Dermis blood vessel endothelial cell (primary cell): ENCODE data around the gene TCERG1L. TPM values are rescaled to one million over a fixed set of nuclear protein-coding genes. Genes with fewer than 3 reads are reported as not detected.

ENCODE experiments used
- DNase-seq: peaks from one replicate; pipeline ENCODE4 v3.0.0; 2010
- total RNA-seq: library from RNA; depleted of rRNA; stranded (reverse); fragments of >200 nt; gene quantifications from 2 replicates; pipeline ENCODE4 v1.2.3, GENCODE V29; 2014

Gene TCERG1L
- total RNA-seq, 1 donor from 2014 or later = not detected

DNA sequence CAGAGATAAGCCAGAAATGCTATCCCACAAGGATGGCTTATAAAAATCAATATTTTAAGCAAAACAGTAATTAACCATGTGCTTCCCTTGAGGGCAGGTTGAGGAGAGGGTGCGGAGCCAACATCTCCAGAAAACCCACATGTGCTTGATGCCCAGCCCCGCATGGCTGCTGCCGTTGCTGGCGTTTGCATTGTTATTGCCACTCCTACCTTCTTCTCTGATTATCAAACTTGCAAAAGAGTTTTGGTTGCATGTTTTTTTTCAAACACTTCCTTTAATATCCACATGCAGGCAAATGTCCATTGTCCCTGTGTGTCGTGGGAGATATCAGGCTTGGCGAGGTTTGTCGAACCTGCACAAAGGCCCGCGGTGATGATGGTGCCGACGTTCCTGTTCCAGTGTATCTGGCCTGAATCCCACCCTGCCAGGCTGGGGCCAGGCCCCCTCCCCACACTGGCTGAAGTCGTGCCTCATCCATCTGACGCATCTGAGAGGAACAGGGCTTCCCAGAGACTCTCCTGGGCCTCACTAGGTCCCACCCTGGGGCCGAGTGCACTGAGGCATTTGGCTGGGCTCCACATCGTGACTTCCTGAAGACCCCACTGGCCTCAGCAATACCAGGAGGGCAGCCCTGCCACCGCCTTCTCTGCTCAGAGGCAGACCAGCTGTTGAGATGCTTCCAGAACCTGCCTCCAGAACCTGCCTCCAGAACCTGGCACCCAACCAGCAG, 40.9 kb downstream of the TCERG1L start:
- DNase-seq = no peak

DNA sequence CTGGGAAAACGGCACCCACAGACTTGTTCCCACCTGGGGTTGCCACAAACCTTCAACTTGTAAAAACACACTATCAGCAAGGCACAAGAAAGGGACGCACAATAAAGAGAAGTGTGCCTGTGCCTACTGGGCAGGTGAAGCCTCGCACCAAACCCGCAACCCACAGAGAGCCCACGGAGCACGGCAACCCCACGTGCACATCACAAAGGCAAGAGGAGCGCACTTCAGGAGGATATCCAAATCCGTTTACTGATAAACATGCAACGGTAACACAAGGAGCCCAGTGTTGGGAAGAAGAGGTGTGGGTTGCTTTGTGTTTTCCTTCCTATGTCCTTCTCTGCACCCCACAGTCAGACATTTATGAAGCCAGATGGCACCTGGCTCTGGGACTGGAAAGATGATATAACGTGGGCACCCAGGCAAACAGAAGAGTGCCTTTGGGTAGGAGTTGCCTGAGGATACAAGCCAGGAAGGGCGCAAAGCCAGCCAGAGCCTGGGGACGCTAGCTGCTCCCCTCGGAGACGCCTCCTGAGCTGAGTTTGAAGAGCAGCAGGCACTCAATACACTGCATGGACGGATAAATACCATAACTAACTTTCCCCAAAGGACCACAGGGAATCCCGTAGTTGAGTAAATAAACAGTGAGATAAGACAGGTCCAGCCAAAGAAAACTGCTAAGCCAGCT, 41.6 kb downstream of the TCERG1L start:
- no peak for DNase-seq

DNA sequence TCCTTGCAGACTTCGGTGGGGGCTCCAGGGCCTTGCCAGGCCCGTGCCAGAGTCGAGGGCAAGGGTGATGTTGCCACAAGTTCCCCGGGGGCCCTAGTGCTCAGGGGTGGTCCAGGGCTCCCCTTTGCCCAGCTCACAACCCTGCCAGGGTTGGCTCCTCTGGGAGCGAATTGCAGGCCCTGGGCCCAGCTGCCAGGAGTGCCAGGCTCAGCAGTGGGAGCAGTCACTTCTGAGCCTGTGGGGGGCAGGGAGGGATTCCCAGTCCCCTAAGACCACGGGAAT, 43.8 kb downstream of the TCERG1L start:
- no peak for DNase-seq

DNA sequence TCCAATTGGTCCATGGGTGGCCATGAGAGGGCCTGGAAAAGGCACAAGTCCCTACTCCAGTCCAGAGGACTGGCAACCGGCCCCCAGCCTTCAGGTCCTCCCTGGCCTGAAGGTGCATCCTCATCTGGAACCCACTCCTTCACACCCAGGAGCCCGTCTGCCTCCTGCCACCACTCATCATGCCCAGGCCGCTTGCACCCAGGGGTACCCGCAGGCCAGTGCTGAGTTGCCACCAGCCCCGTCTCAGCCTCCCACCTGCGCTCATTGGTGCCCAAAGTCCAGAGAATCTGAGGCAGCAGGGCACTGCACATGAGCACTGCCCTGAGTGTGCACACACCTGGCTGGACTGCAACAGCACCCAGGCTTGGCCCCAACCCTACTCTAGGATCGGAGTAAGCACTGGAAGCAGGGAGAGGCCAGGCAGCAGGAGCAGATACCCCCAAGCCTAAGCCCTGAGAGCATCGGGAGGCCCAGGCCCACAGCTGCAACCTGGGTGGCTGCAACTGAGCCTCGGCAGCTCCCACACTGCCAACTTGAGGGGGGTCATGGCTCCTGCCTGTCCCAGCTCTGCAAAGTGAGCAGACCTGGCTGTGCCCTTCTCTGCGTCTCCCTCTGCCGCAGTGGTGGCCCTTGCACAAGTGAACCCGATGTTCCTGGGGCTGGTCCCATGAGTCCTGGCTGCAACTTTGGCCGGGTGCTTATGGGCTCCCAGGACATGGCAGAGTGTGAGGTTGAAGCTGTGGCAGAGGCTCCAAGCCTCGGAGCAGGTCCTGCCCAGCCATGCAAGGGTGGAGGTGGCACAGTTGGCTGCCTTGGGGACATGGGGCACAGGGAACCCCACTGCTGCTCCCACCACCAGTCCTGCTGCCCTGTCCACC, 44.3 kb downstream of the TCERG1L start:
- DNase-seq = no peak

DNA sequence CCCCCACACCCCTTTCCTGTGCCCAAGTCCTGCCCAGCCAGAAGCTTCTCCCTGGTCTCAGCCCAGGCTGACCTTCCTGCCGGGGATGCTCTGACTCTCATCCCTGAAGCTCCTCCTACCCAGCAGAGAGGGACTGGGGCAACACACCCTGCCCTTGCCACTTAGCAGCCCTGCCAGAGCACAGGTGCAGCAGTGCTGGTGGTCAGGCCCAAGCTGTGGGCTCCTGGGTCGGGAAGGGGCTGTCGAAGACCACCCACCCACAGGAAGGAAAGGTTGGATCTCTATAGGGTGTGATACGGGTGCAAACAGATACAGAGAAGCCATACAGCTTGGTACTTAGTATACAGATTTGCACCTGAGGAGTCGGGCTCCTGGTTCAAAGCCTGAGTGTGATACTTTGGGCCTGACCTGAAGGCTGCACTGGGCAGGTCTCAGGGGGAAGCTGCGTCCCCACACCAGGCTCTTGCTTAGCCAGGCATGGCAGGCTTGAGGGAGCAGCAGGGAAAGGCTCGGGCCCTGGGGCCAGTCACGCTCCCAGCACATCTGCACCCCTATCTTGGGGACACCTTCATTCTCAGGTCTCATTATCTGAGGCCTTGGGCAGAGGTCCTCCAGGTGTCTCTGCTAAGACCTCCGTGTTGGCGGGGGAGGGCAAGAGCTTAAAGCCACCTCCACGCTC, 47.3 kb downstream of the TCERG1L start:
- DNase-seq = no peak

DNA sequence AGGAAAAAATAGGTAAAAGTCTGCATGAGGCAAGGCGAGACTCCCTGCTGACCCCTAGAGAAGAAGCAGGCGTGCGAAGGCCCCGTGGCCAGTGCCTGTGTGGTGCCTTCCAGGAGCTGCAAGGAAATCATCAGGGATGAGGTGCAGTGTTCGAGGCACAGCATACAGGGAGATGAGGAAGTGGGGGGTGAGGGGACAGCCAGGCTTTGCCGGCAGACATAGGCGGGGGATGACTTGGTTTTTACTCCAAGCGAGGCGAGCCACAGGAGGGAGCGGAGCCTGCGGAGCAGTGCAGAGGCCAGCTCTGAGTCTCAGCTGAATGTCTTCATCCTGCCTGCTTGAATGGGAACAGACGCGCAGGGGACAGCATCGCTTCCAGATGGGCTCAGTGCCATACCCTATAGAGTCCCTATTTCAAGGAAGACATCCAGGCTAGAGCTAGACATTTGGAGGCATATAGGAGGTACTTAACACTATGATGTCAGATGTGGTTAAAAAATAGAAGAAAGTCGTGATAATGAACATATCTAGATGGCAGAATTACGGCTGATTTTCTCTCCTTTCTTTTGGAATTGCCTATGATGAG, 49.5 kb downstream of the TCERG1L start:
- no peak for DNase-seq

DNA sequence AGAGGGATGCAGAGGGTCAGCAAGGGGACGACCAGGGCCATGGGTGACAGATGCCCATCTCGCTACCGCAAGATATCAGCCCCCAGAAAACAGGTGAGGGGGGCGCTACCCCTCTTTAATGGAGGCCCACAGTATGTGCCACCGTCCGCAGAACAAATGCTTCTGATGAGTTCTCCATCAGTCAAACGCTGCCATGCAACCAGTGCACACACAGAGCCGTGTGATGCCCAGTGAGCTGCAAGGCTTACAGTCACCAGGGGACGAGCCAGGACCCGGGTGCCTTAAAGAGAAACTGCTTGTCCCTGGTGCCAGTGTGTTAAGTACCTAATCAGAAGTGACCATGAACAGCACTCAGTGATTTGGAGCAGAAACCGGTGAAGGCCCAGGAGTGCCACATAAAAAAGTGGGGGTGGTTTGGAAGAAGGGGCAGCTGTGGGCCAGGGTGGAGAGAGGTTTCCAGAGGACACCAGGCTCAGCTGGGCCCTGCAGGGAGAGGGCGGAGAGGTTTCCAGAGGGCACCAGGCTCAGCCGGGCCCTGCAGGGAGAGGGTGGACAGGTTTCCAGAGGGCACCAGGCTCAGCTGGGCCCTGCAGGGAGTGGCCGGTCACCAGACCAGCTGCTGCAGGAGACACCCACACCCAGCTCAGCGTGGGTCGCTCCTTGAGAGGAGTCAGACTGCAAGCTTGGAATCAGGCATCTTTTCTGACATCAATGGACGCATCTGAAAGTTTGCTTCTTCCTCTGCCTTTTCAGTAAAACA, 50.9 kb downstream of the TCERG1L start:
- DNase-seq = no peak

DNA sequence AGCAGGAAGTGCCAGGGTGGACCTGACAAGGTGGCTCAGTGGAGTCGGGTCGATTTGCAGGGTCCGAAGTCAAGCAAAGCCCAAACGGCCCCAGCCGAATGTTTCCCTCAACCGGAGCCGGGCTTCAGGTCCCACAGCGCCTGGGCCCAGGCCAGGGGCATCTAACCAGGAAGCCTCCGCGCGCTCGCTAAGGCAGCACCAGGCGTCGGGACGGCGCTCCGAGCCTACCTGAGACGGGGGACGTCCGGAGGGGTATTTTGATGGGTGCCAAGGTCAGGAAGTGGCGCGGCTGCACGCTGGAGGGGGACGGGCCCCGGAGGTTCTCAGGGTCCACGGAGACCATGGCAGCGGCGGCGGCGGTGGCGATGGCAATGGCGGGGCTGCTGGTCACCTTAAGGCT, 51.5 kb downstream of the TCERG1L start:
- no peak for DNase-seq

DNA sequence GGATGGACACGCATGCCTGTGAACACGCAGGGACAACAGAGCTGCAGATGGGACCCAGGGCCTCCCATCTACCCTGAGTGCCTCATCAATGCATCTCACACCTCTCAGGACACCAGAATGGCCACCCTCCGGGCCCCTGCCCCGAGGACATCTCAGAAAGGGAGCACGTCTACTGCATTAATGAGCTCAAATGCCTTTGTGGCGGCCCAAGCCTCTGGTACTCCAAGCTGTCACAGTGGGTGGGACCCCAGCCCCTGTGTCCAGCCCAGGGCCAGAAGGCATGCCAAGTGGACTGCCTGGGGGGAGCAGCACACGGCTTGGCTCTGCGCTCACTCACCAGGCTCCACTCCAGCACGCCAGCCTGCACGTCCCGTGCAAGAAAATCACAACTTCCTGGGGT, 52.0 kb downstream of the TCERG1L start:
- DNase-seq = no peak

DNA sequence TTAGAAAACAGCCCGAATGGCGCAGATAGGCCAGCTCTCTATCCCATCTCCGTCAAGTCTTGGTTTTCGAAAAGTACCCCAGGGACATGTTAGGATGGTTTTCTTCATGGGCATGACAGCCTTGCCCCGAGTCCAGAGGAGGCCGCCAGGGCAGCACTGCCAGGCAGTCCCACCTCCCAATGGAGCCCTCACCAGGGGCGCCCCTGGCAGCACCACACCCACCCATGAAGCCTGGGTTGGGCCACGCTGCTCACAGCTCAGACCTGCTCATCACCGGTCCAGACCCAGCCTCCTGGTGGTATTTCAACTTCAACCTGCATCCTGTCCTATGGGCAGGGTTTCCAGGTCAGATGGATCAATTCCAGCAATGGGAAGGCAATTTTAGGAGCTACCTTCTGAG, 53.3 kb downstream of the TCERG1L start:
- no peak for DNase-seq

DNA sequence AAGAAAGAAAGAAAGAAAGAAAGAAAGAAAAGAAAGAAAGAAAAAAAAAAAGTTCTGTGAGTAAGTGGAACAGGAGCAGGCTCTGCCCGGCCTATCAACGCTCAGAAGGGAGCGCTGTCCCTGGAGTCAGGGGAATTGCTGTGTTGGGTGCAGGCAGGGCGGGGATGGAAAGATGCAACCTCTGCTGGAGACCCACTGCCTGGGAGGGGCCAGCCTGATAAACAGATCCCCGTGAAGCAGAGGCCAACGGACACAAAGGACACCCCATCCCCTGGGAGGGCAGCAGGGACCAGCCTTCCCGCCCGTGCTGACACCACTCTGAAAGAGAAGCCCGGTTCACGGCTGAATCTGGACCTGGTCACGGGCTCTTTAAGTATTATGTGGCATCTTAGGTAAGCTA, 54.5 kb downstream of the TCERG1L start:
- no peak for DNase-seq

DNA sequence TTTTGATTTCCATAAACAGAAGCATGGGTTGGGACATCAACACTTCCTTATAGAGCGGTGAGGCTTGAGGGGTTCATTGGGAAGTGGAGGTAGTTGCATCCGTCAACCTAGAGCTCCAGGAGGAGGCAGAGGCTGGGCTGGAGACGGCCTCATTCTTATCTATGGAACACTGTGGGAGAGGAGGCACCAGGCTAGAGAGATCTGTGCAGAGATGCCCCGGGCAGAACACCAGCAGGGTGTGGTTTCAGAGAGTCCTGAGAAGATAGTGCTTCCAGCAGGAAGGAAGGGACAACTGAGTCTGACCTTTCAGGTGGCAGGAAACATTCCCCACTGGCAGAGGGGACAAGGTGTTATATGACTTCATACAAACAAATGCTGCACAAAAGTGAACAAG, 56.7 kb downstream of the TCERG1L start:
- no peak for DNase-seq

DNA sequence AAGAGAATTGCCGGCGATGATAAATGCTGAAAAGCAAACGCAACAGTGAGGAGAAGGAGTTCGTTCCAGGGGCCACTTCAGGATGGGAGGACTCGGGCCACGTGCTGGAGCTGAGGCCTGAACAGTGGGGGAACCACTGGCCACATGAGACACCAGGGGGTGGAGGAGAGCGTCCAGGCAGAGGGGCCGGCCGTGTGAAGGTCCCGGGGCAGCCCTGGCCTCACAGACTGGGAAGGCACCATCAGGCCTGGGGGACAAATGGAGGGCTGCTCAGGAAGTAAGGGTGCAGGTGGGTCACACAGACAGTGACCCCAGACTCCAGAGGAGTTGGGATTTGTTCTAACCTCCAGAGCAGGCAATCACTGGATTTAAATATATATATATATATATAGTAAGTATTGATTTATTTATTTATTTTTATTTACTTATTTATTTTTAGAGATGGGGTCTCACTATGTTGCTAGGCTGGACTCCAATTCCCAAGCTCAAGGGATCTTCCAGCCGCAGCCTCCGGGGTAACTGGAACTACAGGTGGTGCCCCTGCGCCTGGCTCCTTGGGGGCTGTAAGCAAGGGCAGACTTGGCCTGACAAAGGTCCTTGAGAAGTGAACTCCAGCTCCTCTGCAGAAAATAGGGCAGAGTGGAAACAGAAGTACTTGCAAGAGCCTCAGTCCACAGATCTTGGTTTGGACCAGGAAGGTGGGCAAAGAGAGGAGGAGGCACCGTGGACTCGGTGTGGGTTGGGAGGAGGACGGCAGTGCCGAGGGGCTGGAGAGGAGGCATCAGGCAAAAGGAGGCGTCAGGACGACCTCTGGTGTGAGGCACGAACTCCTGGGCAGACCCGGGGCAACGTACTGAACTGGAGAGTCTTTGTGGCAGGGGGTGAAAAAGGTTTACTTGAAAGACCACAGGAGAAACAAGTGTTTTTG, 57.3 kb downstream of the TCERG1L start:
- no peak for DNase-seq

DNA sequence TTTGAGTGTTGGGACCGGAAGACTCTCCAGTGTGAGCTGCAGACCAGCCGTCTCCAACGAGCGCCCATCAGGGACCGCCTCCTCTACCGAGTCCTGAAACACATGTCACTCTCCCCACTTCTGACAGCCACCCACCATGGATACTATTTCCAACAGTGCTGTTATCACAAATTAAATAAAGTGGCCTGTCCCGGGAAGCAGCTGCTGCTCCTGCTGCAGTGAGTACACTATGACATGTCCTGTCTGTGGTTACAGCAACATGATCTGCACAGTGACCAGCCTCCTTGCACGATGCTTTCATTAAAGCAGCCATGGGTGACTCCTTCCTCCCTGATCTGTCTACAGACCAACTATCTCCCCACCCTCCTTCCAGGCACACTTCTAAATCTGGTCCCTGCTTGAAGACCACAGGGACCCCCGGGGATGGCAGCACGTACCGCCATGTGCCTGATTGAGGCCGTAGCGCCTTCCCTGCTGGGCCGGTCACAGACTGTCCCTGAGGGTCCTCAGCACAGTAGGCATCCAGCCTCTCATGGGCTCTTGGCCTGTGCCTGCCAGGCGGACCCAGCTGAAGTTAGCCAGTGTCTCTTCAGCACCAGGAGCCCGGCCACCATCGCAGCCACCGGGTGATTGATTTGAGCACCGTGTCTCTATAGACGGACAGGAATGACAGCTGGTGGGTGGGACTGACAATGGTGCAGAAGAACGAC, 58.8 kb downstream of the TCERG1L start:
- no peak for DNase-seq

DNA sequence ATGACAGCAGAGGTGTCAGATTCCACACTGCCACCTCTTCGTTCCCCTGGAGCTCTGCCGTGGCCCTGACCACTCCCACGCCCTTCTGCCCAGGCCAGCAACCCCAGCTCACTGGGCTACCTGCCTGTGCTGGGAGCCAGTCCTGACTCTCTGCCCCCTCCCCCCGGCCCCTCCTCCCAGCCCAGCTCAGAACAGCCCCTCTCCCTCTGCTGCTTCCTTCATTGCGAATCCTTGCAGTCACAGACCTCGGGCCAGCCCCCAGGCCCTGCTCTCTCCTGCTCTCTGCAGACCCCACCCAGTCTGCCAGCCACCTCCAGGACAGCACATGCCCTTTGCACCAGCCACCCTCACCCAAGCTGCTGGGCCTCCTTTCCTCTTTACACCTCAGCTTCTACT, 60.4 kb downstream of the TCERG1L start:
- DNase-seq = no peak

DNA sequence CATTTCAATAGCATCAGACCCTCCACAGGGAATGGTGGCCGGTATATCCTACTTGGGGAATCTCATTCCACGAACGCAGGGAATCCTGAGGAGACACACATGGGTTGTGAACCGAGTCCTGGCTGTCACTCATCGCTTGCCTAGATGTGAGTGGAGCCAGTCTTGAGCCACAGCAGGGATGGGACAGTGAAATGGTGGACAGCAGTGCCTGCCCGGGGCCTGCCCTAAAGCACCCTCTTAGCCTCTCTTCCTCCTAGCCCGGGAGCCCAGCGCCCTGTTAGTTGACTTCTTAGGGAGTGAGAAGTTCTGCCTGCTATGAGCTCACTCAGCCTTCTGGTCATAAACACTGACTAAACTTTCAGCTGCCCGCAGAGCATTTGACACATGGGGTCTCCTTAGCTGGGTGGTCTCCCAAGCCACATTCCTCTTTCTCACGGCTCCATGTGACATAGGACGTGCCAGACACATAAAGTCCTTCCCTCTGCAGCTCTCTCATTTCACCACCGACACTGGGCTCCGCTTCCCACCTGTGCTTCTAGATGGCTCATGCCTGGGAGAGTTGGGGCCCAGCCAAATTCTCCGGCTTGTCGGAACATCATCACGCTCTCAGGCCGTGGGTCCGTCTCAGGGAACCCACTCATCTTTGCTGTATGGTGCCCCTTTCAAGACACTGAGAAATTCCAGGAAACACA, 60.9 kb downstream of the TCERG1L start:
- no peak for DNase-seq

DNA sequence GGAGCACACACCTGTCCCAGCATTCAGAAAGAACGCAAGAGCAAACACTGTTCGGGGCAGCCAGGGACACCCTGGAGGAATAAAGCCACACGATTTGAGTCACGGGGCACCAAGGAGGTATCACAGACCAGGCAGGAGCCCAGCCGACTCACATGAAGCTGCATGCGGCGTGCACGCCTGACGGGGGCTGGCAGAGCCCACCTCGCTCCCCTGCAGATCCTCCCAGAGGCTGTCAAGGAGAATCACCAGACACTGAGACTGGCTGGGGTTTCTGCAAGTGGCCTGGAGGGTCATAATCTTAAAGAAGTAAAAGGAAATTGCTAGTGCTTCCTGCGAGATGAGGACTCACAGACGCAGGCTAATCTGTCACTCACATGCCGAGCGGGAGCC, 61.6 kb downstream of the TCERG1L start:
- DNase-seq = no peak

DNA sequence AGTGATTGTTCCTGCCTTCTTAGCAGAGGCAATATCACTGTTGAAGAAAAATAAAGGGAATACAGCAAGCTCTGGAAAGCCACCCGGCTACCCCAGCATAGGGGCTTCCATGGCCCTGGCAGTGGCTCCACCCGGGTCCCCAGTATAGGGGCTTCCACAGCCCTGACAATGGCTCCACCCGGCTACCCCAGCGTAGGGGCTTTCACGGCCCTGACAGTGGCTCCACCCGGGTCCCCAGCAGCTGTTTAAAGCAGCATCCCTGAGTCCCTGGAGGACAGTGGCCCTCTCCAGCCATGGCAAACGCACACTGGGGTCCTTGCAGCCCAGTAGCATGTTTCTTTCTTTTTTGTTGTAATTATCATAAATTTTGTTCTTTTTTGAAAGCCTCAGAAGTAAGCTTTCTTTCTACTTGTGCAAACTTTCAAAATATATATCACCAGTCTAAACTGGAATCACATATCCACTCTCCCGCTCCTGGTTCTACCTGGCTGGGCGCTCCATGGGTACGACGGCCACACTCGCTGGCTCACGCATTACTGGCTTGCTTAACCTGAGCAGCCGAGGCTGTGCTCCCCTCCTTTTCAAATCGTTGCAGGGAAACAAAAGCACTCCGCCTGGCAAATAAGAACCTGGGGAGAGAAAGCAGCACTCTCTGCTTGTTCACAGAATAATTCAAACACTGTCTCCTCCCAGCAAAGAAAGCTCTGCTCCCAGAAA, 62.1 kb downstream of the TCERG1L start:
- no peak for DNase-seq
